ENCODE measurements around the gene TBC1D4.
A peak's percentile ranks its signal among the peaks of the same experiment; 100 is the strongest.

The TBC1D4 gene

GRCh38 chr13:75513271-75513670 is 31.3 kb upstream of the TBC1D4 start:
- no peak for DNase-seq (ENCODE audit: low read depth)
- no peak overlapping the region for H3K4me3 ChIP-seq (ENCODE audit: low read depth, low read length)
- no peak for TF ChIP-seq CTCF (IDR thresholded peaks at IDR 0.05; ENCODE audit: control insufficient read depth, extremely low read depth, insufficient read depth)

- TF ChIP-seq CTCF (IDR thresholded peaks at IDR 0.05; ENCODE audit: control insufficient read depth, extremely low read depth, insufficient read depth) = no peak
- no peak for DNase-seq (ENCODE audit: low read depth)
- no peak overlapping the region for H3K4me3 ChIP-seq (ENCODE audit: low read depth, low read length)
Measured at GRCh38 chr13:75512253-75512652, 30.3 kb upstream of the TBC1D4 start.

- DNase-seq (ENCODE audit: low read depth) = peak; percentile 19
- no peak overlapping the region for H3K4me3 ChIP-seq (ENCODE audit: low read depth, low read length)
- TF ChIP-seq CTCF (IDR thresholded peaks at IDR 0.05; ENCODE audit: control insufficient read depth, extremely low read depth, insufficient read depth) = no peak
Measured at GRCh38 chr13:75511051-75511625, 29.2 kb upstream of the TBC1D4 start.

GRCh38 chr13:75508002-75508548 is 26.1 kb upstream of the TBC1D4 start:
- TF ChIP-seq CTCF (IDR thresholded peaks at IDR 0.05; ENCODE audit: control insufficient read depth, extremely low read depth, insufficient read depth) = no peak
- no peak overlapping the region for H3K4me3 ChIP-seq (ENCODE audit: low read depth, low read length)
- DNase-seq (ENCODE audit: low read depth) = no peak

GRCh38 chr13:75507027-75508001 is 25.3 kb upstream of the TBC1D4 start:
- no peak overlapping the region for H3K4me3 ChIP-seq (ENCODE audit: low read depth, low read length)
- no peak for TF ChIP-seq CTCF (IDR thresholded peaks at IDR 0.05; ENCODE audit: control insufficient read depth, extremely low read depth, insufficient read depth)
- no peak for DNase-seq (ENCODE audit: low read depth)

GRCh38 chr13:75506018-75506417 is 24.0 kb upstream of the TBC1D4 start:
- DNase-seq (ENCODE audit: low read depth) = no peak
- no peak for TF ChIP-seq CTCF (IDR thresholded peaks at IDR 0.05; ENCODE audit: control insufficient read depth, extremely low read depth, insufficient read depth)
- H3K4me3 ChIP-seq (ENCODE audit: low read depth, low read length) = no peak overlapping the region

All from LNCaP clone FGC (cell line).